ENCODE results near the gene RGS6. TPM values are rescaled to one million over a fixed set of nuclear protein-coding genes. Genes with fewer than 3 reads are reported as not detected.

The RGS6 gene
- total RNA-seq, 1 donor from 2014 or later: 0.24 TPM

- Mint-ChIP-seq H3K27ac (ENCODE audit: unreplicated experiment) (no peak overlapping the region), H3K4me3 (ENCODE audit: unreplicated experiment) (no peak overlapping the region), H3K4me1 (ENCODE audit: unreplicated experiment) (no peaks in the 10 kb centered on the region), H3K36me3 (ENCODE audit: unreplicated experiment) (no peaks in the 10 kb centered on the region), H3K27me3 (ENCODE audit: unreplicated experiment) (peaks cover 7% of the 10 kb centered on the region), H3K9me3 (ENCODE audit: unreplicated experiment) (no peaks in the 10 kb centered on the region)
- no peak for DNase-seq (ENCODE audit: extremely low spot score, unreplicated experiment)
- no peak for TF ChIP-seq CTCF (IDR thresholded peaks at IDR 0.05)
Measured at GRCh38 chr14:72408020-72408419, 475.8 kb downstream of the RGS6 start.

DNA sequence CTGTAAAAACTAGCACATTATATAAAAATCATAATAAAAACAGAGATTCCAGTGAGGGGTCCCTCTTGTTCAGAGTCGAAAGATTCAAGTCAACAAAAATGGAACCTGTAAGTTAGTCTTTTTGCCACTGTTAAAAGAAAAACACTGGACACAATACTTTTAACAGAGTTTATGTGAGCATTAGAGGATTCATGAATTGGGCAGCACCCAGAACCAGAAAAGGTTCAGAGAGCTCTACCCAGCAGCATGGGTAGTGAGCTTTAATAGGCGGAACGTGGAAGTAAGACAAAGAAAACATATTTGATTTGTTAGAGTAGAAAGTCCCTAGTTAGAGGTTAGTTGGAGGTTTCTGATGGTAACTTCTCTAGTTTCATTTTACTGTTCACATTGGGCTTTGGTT lies 476.8 kb downstream of the RGS6 start:
- DNase-seq (ENCODE audit: extremely low spot score, unreplicated experiment): no peak
- H3K27ac Mint-ChIP-seq (ENCODE audit: unreplicated experiment): no peak overlapping the region
- no peaks in the 10 kb centered on the region for H3K36me3 Mint-ChIP-seq (ENCODE audit: unreplicated experiment)
- peaks cover 7% of the 10 kb centered on the region for H3K27me3 Mint-ChIP-seq (ENCODE audit: unreplicated experiment)
- no peaks in the 10 kb centered on the region for H3K4me1 Mint-ChIP-seq (ENCODE audit: unreplicated experiment)
- TF ChIP-seq CTCF (IDR thresholded peaks at IDR 0.05): no peak
- no peaks in the 10 kb centered on the region for H3K9me3 Mint-ChIP-seq (ENCODE audit: unreplicated experiment)
- H3K4me3 Mint-ChIP-seq (ENCODE audit: unreplicated experiment): no peak overlapping the region

- Mint-ChIP-seq H3K4me1 (ENCODE audit: unreplicated experiment) (peaks cover 3% of the 10 kb centered on the region), H3K27ac (ENCODE audit: unreplicated experiment) (no peak overlapping the region), H3K36me3 (ENCODE audit: unreplicated experiment) (no peaks in the 10 kb centered on the region), H3K27me3 (ENCODE audit: unreplicated experiment) (peaks cover 5% of the 10 kb centered on the region), H3K9me3 (ENCODE audit: unreplicated experiment) (no peaks in the 10 kb centered on the region), H3K4me3 (ENCODE audit: unreplicated experiment) (no peak overlapping the region)
- no peak for TF ChIP-seq CTCF (IDR thresholded peaks at IDR 0.05)
- no peak for DNase-seq (ENCODE audit: extremely low spot score, unreplicated experiment)
Measured at GRCh38 chr14:72416081-72416849, 484.0 kb downstream of the RGS6 start.

- no peaks in the 10 kb centered on the region for H3K36me3 Mint-ChIP-seq (ENCODE audit: unreplicated experiment)
- no peak overlapping the region for H3K27ac Mint-ChIP-seq (ENCODE audit: unreplicated experiment)
- DNase-seq (ENCODE audit: extremely low spot score, unreplicated experiment): no peak
- TF ChIP-seq CTCF (IDR thresholded peaks at IDR 0.05): no peak
- H3K9me3 Mint-ChIP-seq (ENCODE audit: unreplicated experiment): no peaks in the 10 kb centered on the region
- no peak overlapping the region for H3K4me3 Mint-ChIP-seq (ENCODE audit: unreplicated experiment)
- H3K27me3 Mint-ChIP-seq (ENCODE audit: unreplicated experiment): peaks cover 6% of the 10 kb centered on the region
- H3K4me1 Mint-ChIP-seq (ENCODE audit: unreplicated experiment): peaks cover 3% of the 10 kb centered on the region
Measured at GRCh38 chr14:72416892-72417291, 484.7 kb downstream of the RGS6 start.

DNA sequence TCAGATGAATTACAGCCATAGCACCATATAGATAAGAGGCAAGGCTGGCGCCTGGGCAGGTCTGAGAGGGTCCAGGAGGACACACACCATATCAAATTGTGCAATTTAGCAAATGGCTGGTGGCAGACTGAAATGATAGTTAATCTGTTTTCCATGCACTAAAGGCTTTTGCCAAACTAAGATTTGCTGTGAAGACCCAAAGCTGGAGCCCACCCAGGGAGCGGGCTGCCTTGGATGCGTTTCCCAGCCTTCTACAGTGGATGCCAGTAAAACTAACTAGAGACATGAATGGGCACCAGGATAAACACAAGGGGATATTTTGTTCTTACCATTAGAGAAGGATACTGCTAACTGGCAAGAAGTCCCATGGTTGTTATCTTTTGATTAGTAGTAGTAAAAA lies 486.6 kb downstream of the RGS6 start:
- Mint-ChIP-seq H3K9me3 (ENCODE audit: unreplicated experiment) (no peaks in the 10 kb centered on the region), H3K4me1 (ENCODE audit: unreplicated experiment) (peaks cover 3% of the 10 kb centered on the region)

More for the DNA sequence above, 486.6 kb downstream of the RGS6 start:
- Mint-ChIP-seq H3K27ac (ENCODE audit: unreplicated experiment) (no peak overlapping the region), H3K27me3 (ENCODE audit: unreplicated experiment) (peaks cover 9% of the 10 kb centered on the region), H3K4me3 (ENCODE audit: unreplicated experiment) (no peak overlapping the region), H3K36me3 (ENCODE audit: unreplicated experiment) (no peaks in the 10 kb centered on the region)
- no peak for DNase-seq (ENCODE audit: extremely low spot score, unreplicated experiment)
- no peak for TF ChIP-seq CTCF (IDR thresholded peaks at IDR 0.05)

All from osteocyte (in vitro differentiated cells).